Measurements from ENCODE around the gene NACA2. TPM values are rescaled to one million over a fixed set of nuclear protein-coding genes. Genes with fewer than 3 reads are reported as not detected.
"Not testable (repeated sequence)": the region's sequence is repeated elsewhere in the genome, so short reads cannot be mapped to it uniquely, and the experiment has no call there.

Gene NACA2
- total and polyA plus RNA-seq, 4 donors, result 0.08 to 0.32 TPM; not detected in 2

GRCh38 chr17:61554209-61554608 is 36.8 kb downstream of the NACA2 start:
- no peak for DNase-seq (ENCODE audit: low spot score)
- H3K36me3 ChIP-seq (ENCODE audit: control insufficient read depth in 4 of 4, insufficient read depth in 3 of 4, low read depth in 1 of 4, low read length in 3 of 4), result no peaks in the 10 kb centered on the region
- TF ChIP-seq HNF4A (conservative IDR thresholded peaks at IDR 0.05), result no peak
- no peak for TF ChIP-seq JUND (IDR thresholded peaks at IDR 0.05)
- TF ChIP-seq EGR1 (IDR thresholded peaks at IDR 0.05; ENCODE audit: low read depth in 2 of 2), result no peak
- no peak for TF ChIP-seq YY1 (IDR thresholded peaks at IDR 0.05)
- no peak for TF ChIP-seq GABPA (IDR thresholded peaks at IDR 0.05 in 1 of 2, conservative IDR thresholded peaks at IDR 0.05 in 1 of 2)
- TF ChIP-seq SP1 (IDR thresholded peaks at IDR 0.05), result no peak
- TF ChIP-seq TAF1 (conservative IDR thresholded peaks at IDR 0.05), result no peak
- no peak for TF ChIP-seq NR2F2 (IDR thresholded peaks at IDR 0.05)
- no peak for TF ChIP-seq RXRA (IDR thresholded peaks at IDR 0.05)
- no peak for TF ChIP-seq HNF4G (IDR thresholded peaks at IDR 0.05)
- TF ChIP-seq CTCF (IDR thresholded peaks at IDR 0.05; ENCODE audit: low read depth, low read length, missing input control), result no peak
- no peak for TF ChIP-seq ZBTB33 (IDR thresholded peaks at IDR 0.05)
- TF ChIP-seq FOXA2 (IDR thresholded peaks at IDR 0.05), result no peak
- no peak for TF ChIP-seq REST (IDR thresholded peaks at IDR 0.05)
- TF ChIP-seq ATF3 (IDR thresholded peaks at IDR 0.05), result no peak
- no peak for TF ChIP-seq MAX (IDR thresholded peaks at IDR 0.05)
- 81% methylated on average over 3 of the region's 3 CpGs for WGBS
- H3K4me3 ChIP-seq (ENCODE audit: low read depth in 1 of 3, low read length in 3 of 3), result no peak overlapping the region
- H3K27me3 ChIP-seq (ENCODE audit: control insufficient read depth in 4 of 4, insufficient read depth in 4 of 4, low read length in 3 of 4), result peaks cover 0 to 3% (median 0%) of the 10 kb centered on the region in 4 donors
- H3K4me1 ChIP-seq (ENCODE audit: control insufficient read depth in 4 of 4, insufficient read depth in 4 of 4, low read length in 3 of 4), result no peaks in the 10 kb centered on the region
- no peak overlapping the region for H3K9ac ChIP-seq (ENCODE audit: low read depth in 1 of 2, low read length in 2 of 2)
- H3K27ac ChIP-seq (ENCODE audit: low read depth in 1 of 2, low read length in 2 of 2), result no peak overlapping the region
- H3K9me3 ChIP-seq (ENCODE audit: control insufficient read depth in 4 of 4, low read length in 3 of 4), result no peaks in the 10 kb centered on the region

- not testable (repeated sequence) for DNase-seq (ENCODE audit: low spot score); H3K27me3 ChIP-seq (ENCODE audit: control insufficient read depth in 4 of 4, insufficient read depth in 4 of 4, low read length in 3 of 4); H3K4me1 ChIP-seq (ENCODE audit: control insufficient read depth in 4 of 4, insufficient read depth in 4 of 4, low read length in 3 of 4); H3K27ac ChIP-seq (ENCODE audit: low read depth in 1 of 2, low read length in 2 of 2); H3K4me3 ChIP-seq (ENCODE audit: low read depth in 1 of 3, low read length in 3 of 3); H3K36me3 ChIP-seq (ENCODE audit: control insufficient read depth in 4 of 4, insufficient read depth in 3 of 4, low read depth in 1 of 4, low read length in 3 of 4); H3K9me3 ChIP-seq (ENCODE audit: control insufficient read depth in 4 of 4, low read length in 3 of 4); H3K9ac ChIP-seq (ENCODE audit: low read depth in 1 of 2, low read length in 2 of 2)
- 90% methylated on average over 11 of the region's 11 CpGs for WGBS
These were observed 38.5 kb downstream of the NACA2 start for GRCh38 chr17:61552560-61552959.
